Measurements from ENCODE around the gene TULP4. TPM values are rescaled to one million over a fixed set of nuclear protein-coding genes. Genes with fewer than 3 reads are reported as not detected.

The TULP4 gene
- total and polyA plus RNA-seq, 2 donors (not counting 1 experiment from before 2014, with no cell fraction given) = 12.0 to 90.0 TPM

- no peaks in the 10 kb centered on the region for H3K9me3 Mint-ChIP-seq (ENCODE audit: insufficient read depth)
- no peak for DNase-seq
- Histone ChIP-seq H2AFZ (ENCODE audit: insufficient read depth, low read depth, low read length, poor library complexity, severe bottlenecking) (no peak overlapping the region), H3K27ac (ENCODE audit: low read length in 2 of 2) (peak overlapping the region in 1 of 2 donors; percentile 75), H3K4me3 (ENCODE audit: control extremely low read depth in 1 of 5, extremely low read depth in 1 of 5, insufficient read depth in 1 of 5, low read depth in 2 of 5, low read length in 4 of 5) (no peak overlapping the region), H4K20me1 (ENCODE audit: control insufficient read depth, insufficient read depth, low read length, poor library complexity, severe bottlenecking) (no peaks in the 10 kb centered on the region), H3K9ac (ENCODE audit: low read length) (no peak overlapping the region), H3K36me3 (replicated peaks in 1 of 2; ENCODE audit: control extremely low read depth in 1 of 2, control insufficient read depth in 1 of 2, extremely low read depth in 1 of 2, insufficient read depth in 2 of 2, low read length in 1 of 2) (no peaks in the 10 kb centered on the region), H3K79me2 (ENCODE audit: control insufficient read depth, insufficient read depth, low read length) (peaks cover 50% of the 10 kb centered on the region), H3K4me1 (ENCODE audit: control insufficient read depth in 2 of 2, insufficient read depth in 2 of 2, low read length in 2 of 2) (peaks cover 75 to 77% of the 10 kb centered on the region in 2 donors), H3K9me3 (ENCODE audit: control extremely low read depth in 1 of 3, control insufficient read depth in 2 of 3, insufficient read depth in 1 of 3, low read length in 2 of 3) (no peaks in the 10 kb centered on the region), H3K27me3 (replicated peaks in 1 of 4; ENCODE audit: control extremely low read depth in 1 of 4, control insufficient read depth in 3 of 4, insufficient read depth in 4 of 4, low read length in 3 of 4) (no peaks in the 10 kb centered on the region), H3K4me2 (replicated peaks; ENCODE audit: low read depth, low read length, poor library complexity, severe bottlenecking) (peak overlapping the region; percentile 64)
- peak overlapping the region; percentile 2 for H3K4me3 Mint-ChIP-seq
- CTCF ChIA-PET = interaction anchor here (0.7 to 1.3 kb wide), 2 partner anchors 106 to 643 kb away, joined by 5 to 6 read pairs; no protein-coding TSS in a partner anchor
- TF ChIP-seq EZH2 (IDR thresholded peaks at IDR 0.05; ENCODE audit: borderline replicate concordance, insufficient read depth, low read depth, low read length, poor library complexity, severe bottlenecking) (no peak), CTCF (IDR thresholded peaks at IDR 0.05) (no peak)
- no CpG with 5 or more reads among the region's 1 CpG for WGBS (ENCODE audit: insufficient coverage)
- POLR2A ChIA-PET = no interaction called here
- ATAC-seq (ENCODE audit: low read depth) = no peak
- peak overlapping the region; percentile 26 for H3K27ac Mint-ChIP-seq
- intact Hi-C loops (cut with micrococcal nuclease) = loop anchor here (5.0 to 10.0 kb wide), 2 partner anchors 35 to 58 kb away; no protein-coding TSS in a partner anchor
- H3K4me1 Mint-ChIP-seq = peaks cover 80% of the 10 kb centered on the region
- H3K27me3 Mint-ChIP-seq = no peaks in the 10 kb centered on the region
These were observed 14.9 kb downstream of the TULP4 start for GRCh38 chr6:158327211-158327610.

GRCh38 chr6:158328952-158329351 is 16.7 kb downstream of the TULP4 start:
- Histone ChIP-seq H3K9me3 (ENCODE audit: control extremely low read depth in 1 of 3, control insufficient read depth in 2 of 3, insufficient read depth in 1 of 3, low read length in 2 of 3) (peaks cover 3 to 6% (median 4%) of the 10 kb centered on the region in 3 donors), H2AFZ (ENCODE audit: insufficient read depth, low read depth, low read length, poor library complexity, severe bottlenecking) (no peak overlapping the region), H4K20me1 (ENCODE audit: control insufficient read depth, insufficient read depth, low read length, poor library complexity, severe bottlenecking) (no peaks in the 10 kb centered on the region), H3K36me3 (replicated peaks in 1 of 2; ENCODE audit: control extremely low read depth in 1 of 2, control insufficient read depth in 1 of 2, extremely low read depth in 1 of 2, insufficient read depth in 2 of 2, low read length in 1 of 2) (peaks cover 0 to 3% of the 10 kb centered on the region in 2 experiments), H3K27me3 (replicated peaks in 1 of 4; ENCODE audit: control extremely low read depth in 1 of 4, control insufficient read depth in 3 of 4, insufficient read depth in 4 of 4, low read length in 3 of 4) (no peaks in the 10 kb centered on the region), H3K4me3 (ENCODE audit: control extremely low read depth in 1 of 5, extremely low read depth in 1 of 5, insufficient read depth in 1 of 5, low read depth in 2 of 5, low read length in 4 of 5) (peak overlapping the region in 1 of 5 experiments; percentile 8), H3K4me1 (ENCODE audit: control insufficient read depth in 2 of 2, insufficient read depth in 2 of 2, low read length in 2 of 2) (peaks cover 61 to 64% of the 10 kb centered on the region in 2 donors), H3K79me2 (ENCODE audit: control insufficient read depth, insufficient read depth, low read length) (peaks cover 67% of the 10 kb centered on the region), H3K27ac (ENCODE audit: low read length in 2 of 2) (peak overlapping the region; percentile 50 to 75), H3K9ac (ENCODE audit: low read length) (peak overlapping the region; percentile 25), H3K4me2 (replicated peaks; ENCODE audit: low read depth, low read length, poor library complexity, severe bottlenecking) (peak overlapping the region; percentile 64)
- POLR2A ChIA-PET = no interaction called here
- TF ChIP-seq CTCF (IDR thresholded peaks at IDR 0.05) = no peak
- TF ChIP-seq EZH2 (IDR thresholded peaks at IDR 0.05; ENCODE audit: borderline replicate concordance, insufficient read depth, low read depth, low read length, poor library complexity, severe bottlenecking) = no peak
- Mint-ChIP-seq H3K4me1 (peaks cover 66% of the 10 kb centered on the region), H3K27ac (peak overlapping the region; percentile 73), H3K27me3 (no peaks in the 10 kb centered on the region), H3K4me3 (peak overlapping the region; percentile 56), H3K9me3 (ENCODE audit: insufficient read depth) (peaks cover 4% of the 10 kb centered on the region)
- intact Hi-C loops (cut with micrococcal nuclease) = loop anchor here (5.0 to 10.0 kb wide), 2 partner anchors 37 to 56 kb away; no protein-coding TSS in a partner anchor
- DNase-seq (peak; percentile 19), ATAC-seq (ENCODE audit: low read depth) (peak; percentile 10)
- no CpG with 5 or more reads among the region's 1 CpG for WGBS (ENCODE audit: insufficient coverage)
- CTCF ChIA-PET = interaction anchor here (0.9 to 1.1 kb wide), 2 partner anchors 56 to 98 kb away, joined by 3 read pairs; no protein-coding TSS in a partner anchor
